Endothelial cell of umbilical vein (primary cell): ENCODE measurements around the gene SP1. TPM values are rescaled to one million over a fixed set of nuclear protein-coding genes. Genes with fewer than 3 reads are reported as not detected.

Experiments used
- BruUV-seq: library from RNA; stranded (reverse); fragments of 400-500 nt; replicated peaks from 2 replicates; lab custom pipeline; 2021; lab: Mats Ljungman, UMichigan
- CTCF ChIA-PET: fragments of 300-600, 350-600 bp; sonication (Branson Sonifier 250); formaldehyde crosslinking; loops from one replicate; lab custom pipeline; 2021; ENCODE audit warnings: antibody characterized with exemption, inconsistent platforms; lab: Charles Lee
- POLR2A ChIA-PET: fragments of 300-600, 350-600 bp; sonication (Branson Sonifier 250); formaldehyde crosslinking; loops from one replicate; lab custom pipeline; 2021; ENCODE audit warnings: antibody characterized with exemption, inconsistent platforms; lab: Charles Lee
- DNase-seq: peaks from one replicate; pipeline ENCODE4 v3.0.0-alpha.2; 2011; ENCODE audit warnings: low read depth, low spot score
- FAIRE-seq: peaks from 2 replicates; lab custom pipeline; 2011; peaks lifted over from hg19 to GRCh38; lab: Jason Lieb, UNC
- H2AFZ ChIP-seq: 2 replicates; pipeline ENCODE4 v1.6.0; 2012; ENCODE audit warnings: low read depth, low read length, control low read depth, inconsistent platforms
- H3K27ac ChIP-seq: 2 replicates; pipeline ENCODE4 v1.5.1; 2011; ENCODE audit warnings: low read depth, mild to moderate bottlenecking, control low read depth, low read length, moderate library complexity; ENCODE audit not compliant: insufficient read depth
- H3K27me3 ChIP-seq, 2 experiments: 2 replicates each; pipeline versions ENCODE4 v1.6.0 to v1.6.1; 2011; ENCODE audit warnings: low read length in 2 of 2, mixed read lengths in 1 of 2; ENCODE audit not compliant: control insufficient read depth in 2 of 2, insufficient read depth in 2 of 2
- H3K36me3 ChIP-seq, 2 experiments: 2 replicates in 1 of 2; 3 replicates in 1 of 2; pipeline ENCODE4 v1.5.1; 2011; ENCODE audit warnings: low read length in 2 of 2, mild to moderate bottlenecking in 1 of 2, moderate library complexity in 1 of 2; ENCODE audit not compliant: control insufficient read depth in 2 of 2, insufficient read depth in 2 of 2; ENCODE audit errors: extremely low read depth in 1 of 2
- H3K4me1 ChIP-seq: 3 replicates; pipeline ENCODE4 v1.5.1; 2011; ENCODE audit warnings: mild to moderate bottlenecking, low read length; ENCODE audit not compliant: control insufficient read depth, insufficient read depth; ENCODE audit errors: extremely low read depth
- H3K4me2 ChIP-seq: 2 replicates; pipeline ENCODE4 v1.6.1; 2011; ENCODE audit warnings: low read length, control low read depth, mixed read lengths; ENCODE audit not compliant: insufficient read depth
- H3K4me3 ChIP-seq, 3 experiments: fragments of 200-600 bp in 1 of 3; sonication (generic), shearing (Covaris generic) in 1 of 3; replicated peaks in 1 of 3; 2 replicates each; pipeline ENCODE4 v1.5.1; 2011 to 2016; ENCODE audit warnings: control low read depth in 3 of 3, low read length in 3 of 3, mild to moderate bottlenecking in 2 of 3, inconsistent platforms in 1 of 3, low read depth in 1 of 3, moderate library complexity in 1 of 3; ENCODE audit not compliant: insufficient read depth in 1 of 3
- H3K79me2 ChIP-seq: 2 replicates; pipeline ENCODE4 v1.6.0; 2012; ENCODE audit warnings: low read length, inconsistent platforms; ENCODE audit not compliant: control insufficient read depth, insufficient read depth
- H3K9ac ChIP-seq: replicated peaks from 2 replicates; pipeline ENCODE3; 2011; ENCODE audit warnings: low read length, control low read depth; ENCODE audit not compliant: insufficient read depth; ENCODE audit errors: extremely low read depth
- H3K9me1 ChIP-seq: replicated peaks from 3 replicates; pipeline ENCODE4 v1.6.0; 2011; ENCODE audit warnings: mild to moderate bottlenecking, low read length; ENCODE audit not compliant: control insufficient read depth, insufficient read depth; ENCODE audit errors: extremely low read depth
- H3K9me3 ChIP-seq: replicated peaks from 2 replicates; pipeline ENCODE4 v1.5.1; 2012; ENCODE audit warnings: low read length, inconsistent platforms; ENCODE audit not compliant: control insufficient read depth, insufficient read depth
- H4K20me1 ChIP-seq: replicated peaks from 2 replicates; pipeline ENCODE3; 2011; ENCODE audit warnings: mild to moderate bottlenecking, low read length; ENCODE audit not compliant: control insufficient read depth, insufficient read depth; ENCODE audit errors: extremely low read depth
- CTCF ChIP-seq, 2 donors: IDR thresholded peaks; 1 replicate in 1 of 2; 2 replicates in 1 of 2; pipeline ENCODE4 v1.5.1; 2011; ENCODE audit warnings: low read length in 2 of 2, mild to moderate bottlenecking in 2 of 2, moderate library complexity in 2 of 2, control low read depth in 1 of 2, inconsistent platforms in 1 of 2, low read depth in 1 of 2; ENCODE audit not compliant: insufficient read depth in 1 of 2; ENCODE audit errors: extremely low read depth in 1 of 2
- FOS ChIP-seq: IDR thresholded peaks from 2 replicates; pipeline ENCODE4 v1.6.1; 2011; ENCODE audit warnings: mild to moderate bottlenecking, low read length, moderate library complexity, borderline replicate concordance; ENCODE audit not compliant: insufficient read depth
- GATA2 ChIP-seq: IDR thresholded peaks from 2 replicates; pipeline ENCODE4 v1.7.0; 2011; ENCODE audit warnings: low read depth, mild to moderate bottlenecking, moderate library complexity, mixed read lengths, low read length; ENCODE audit not compliant: insufficient read length, insufficient read depth
- POLR2A ChIP-seq: IDR thresholded peaks from 2 replicates; pipeline ENCODE4 v1.6.1; 2012; ENCODE audit warnings: low read depth, mild to moderate bottlenecking, control low read depth, low read length
- dilution Hi-C: fragments of 300-500 bp; cut with MboI; formaldehyde crosslinking; loops from one replicate; pipeline ENCODE4 v1.15.0; 2019; ENCODE audit warnings: low sequenced_read_pairs; ENCODE audit not compliant: extremely low pct_ligation_motif_present
- intact Hi-C: fragments of 100-400 bp; cut with micrococcal nuclease; formaldehyde crosslinking; loops from one replicate; pipeline ENCODE4 v1.10.0; 2022
- polyA plus RNA-seq, 4 experiments: library from polyadenylated mRNA; depleted of rRNA in 3 of 4; stranded (reverse) in 3 of 4; unstranded in 1 of 4; fragments of >200 nt; gene quantifications; 2 replicates each; pipeline versions ENCODE4 v1.2.1 to v1.2.3, GENCODE V29; 2011 to 2012; ENCODE audit warnings: missing spikeins in 1 of 4
- total RNA-seq: library from RNA; stranded (reverse); gene quantifications from 2 replicates; pipeline ENCODE4 v1.2.3, GENCODE V29; 2021

The SP1 gene
- total and polyA plus RNA-seq, 2 donors (not counting 3 experiments of a cell fraction or from before 2014, with no cell fraction given), result 34.8 to 56.3 TPM

- dilution Hi-C loops, result no loop called here
- peaks cover 23 to 30% of the 10 kb centered on the region in 2 experiments for H3K36me3 ChIP-seq
These were observed 74.1 kb downstream of the SP1 start for GRCh38 chr12:53453953-53454640.

DNA sequence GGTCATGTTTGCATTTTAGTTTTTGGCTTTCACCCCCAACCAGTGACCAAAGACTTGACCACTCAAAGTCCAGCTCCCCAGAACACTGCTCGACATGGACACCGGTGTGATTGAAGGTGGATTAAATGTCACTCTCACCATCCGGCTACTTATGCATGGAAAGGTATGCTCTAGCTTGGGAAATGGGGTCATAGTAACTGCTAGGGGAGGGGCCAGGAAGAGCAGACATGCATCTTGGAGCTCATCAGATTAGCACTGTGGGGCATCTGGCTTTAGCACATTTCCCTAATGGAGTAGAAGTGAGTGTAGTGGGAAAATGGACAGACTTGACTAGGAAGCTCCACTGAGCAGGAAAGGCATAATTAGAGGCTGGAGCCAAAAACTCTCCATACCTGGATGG, 74.7 kb downstream of the SP1 start:
- Histone ChIP-seq H2AFZ (no peak overlapping the region), H3K79me2 (peaks cover 71% of the 10 kb centered on the region), H3K27ac (no peak overlapping the region), H3K9me3 (no peaks in the 10 kb centered on the region), H4K20me1 (peaks cover 16% of the 10 kb centered on the region), H3K4me3 (peak overlapping the region in 1 of 3 experiments; percentile 100), H3K9ac (no peak overlapping the region), H3K36me3 (peaks cover 25 to 36% of the 10 kb centered on the region in 2 experiments), H3K4me2 (peak overlapping the region; percentile 100), H3K4me1 (peaks cover 12% of the 10 kb centered on the region), H3K27me3 (no peaks in the 10 kb centered on the region), H3K9me1 (no peaks in the 10 kb centered on the region)
- TF ChIP-seq CTCF (IDR thresholded peaks at IDR 0.05; ENCODE audit: extremely low read depth in 1 of 2, insufficient read depth in 1 of 2, low read depth in 1 of 2, low read length in 2 of 2) (no peak), POLR2A (no peak), FOS (no peak)
- BruUV-seq, result no TSS peak
- ChIA-PET CTCF (interaction anchor here (1.0 to 2.5 kb wide), 5 partner anchors 9 to 133 kb away, joined by 3 to 15 read pairs (median 3); partner anchors contain the start of gene AAAS), POLR2A (interaction anchor here (0.7 kb wide), 1 partner anchor 27 kb away, joined by 4 read pairs; no protein-coding TSS in a partner anchor)
- no peak for FAIRE-seq
- no peak for DNase-seq
- intact Hi-C loops (loop anchor here (5.0 kb wide), 1 partner anchor 223 kb away; the partner anchor contains the start of gene ATP5MC2), dilution Hi-C loops (no loop called here)

More at GRCh38 chr12:53453953-53454640, 74.1 kb downstream of the SP1 start:
- peak overlapping the region; percentile 94 for H3K9ac ChIP-seq
- H3K4me2 ChIP-seq, result peak overlapping the region; percentile 100
- H3K79me2 ChIP-seq, result peaks cover 66% of the 10 kb centered on the region
- no peak for DNase-seq
- no peak overlapping the region for H2AFZ ChIP-seq
- BruUV-seq, result no TSS peak
- H3K9me1 ChIP-seq, result no peaks in the 10 kb centered on the region
- no peak overlapping the region for H3K27ac ChIP-seq
- H3K9me3 ChIP-seq, result no peaks in the 10 kb centered on the region
- H3K4me1 ChIP-seq, result peaks cover 12% of the 10 kb centered on the region
- TF ChIP-seq GATA2, result no peak
- ChIA-PET POLR2A (interaction anchor here (0.9 kb wide), 1 partner anchor 47 kb away, joined by 3 read pairs; the partner anchor contains the start of gene TARBP2), CTCF (interaction anchor here (0.5 to 2.5 kb wide), 6 partner anchors 10 to 202 kb away, joined by 3 to 15 read pairs (median 3); partner anchors contain the start of gene AAAS)
- no peak for FAIRE-seq
- H4K20me1 ChIP-seq, result peaks cover 16% of the 10 kb centered on the region
- no peaks in the 10 kb centered on the region for H3K27me3 ChIP-seq
- peak overlapping the region in 2 of 3 experiments; percentile 81 to 100 for H3K4me3 ChIP-seq
- intact Hi-C loops, result loop anchor here (2.0 to 5.0 kb wide), 3 partner anchors 15 to 223 kb away; partner anchors contain the start of genes ATP5MC2 and TARBP2
